ENCODE measurements around the gene PIP5KL1.

- TF ChIP-seq POU2F2 (IDR thresholded peaks at IDR 0.05; ENCODE audit: low read depth, low read length) (no peak), POLR2A (IDR thresholded peaks at IDR 0.05; ENCODE audit: low read depth, low read length) (peak; percentile 74), TAF1 (IDR thresholded peaks at IDR 0.05; ENCODE audit: low read depth, low read length) (peak; percentile 47; the same call in 1 of the 2 replicates), SPI1 (IDR thresholded peaks at IDR 0.05; ENCODE audit: low read depth, low read length) (no peak), POLR2AphosphoS5 (IDR thresholded peaks at IDR 0.05; ENCODE audit: low read depth, low read length) (peak; percentile 72), PAX5 (IDR thresholded peaks at IDR 0.05; ENCODE audit: insufficient read depth, low read length, severe bottlenecking) (no peak)
Measured at GRCh38 chr9:127916720-127917581, 13.6 kb downstream of the PIP5KL1 start, which contains the start of gene ST6GALNAC4.
